Naive thymus-derived CD8-positive, alpha-beta T cell (primary cell): Measurements from ENCODE around the gene IGF2R. TPM values are rescaled to one million over a fixed set of nuclear protein-coding genes. Genes with fewer than 3 reads are reported as not detected.
A peak's percentile ranks its signal among the peaks of the same experiment; 100 is the strongest.
"Not testable (repeated sequence)": the region's sequence is repeated elsewhere in the genome, so short reads cannot be mapped to it uniquely, and the experiment has no call there.

Source experiments
- ATAC-seq, 2 donors: fragments of 150-1000 bp; cut with Tn5 transposase in 1 of 2; sonication (Bioruptor Pico), chemical (Tn5 transposase) in 1 of 2; 1 replicate in 1 of 2; 2 replicates in 1 of 2; pipeline ENCODE4 v1.10.0; 2021; ENCODE audit warnings: mild to moderate bottlenecking in 2 of 2, moderate library complexity in 2 of 2
- POLR2A ChIA-PET: fragments of 350-600 bp; sonication (Branson Sonifier 250); formaldehyde crosslinking; loops from one replicate; lab custom pipeline; 2021; ENCODE audit warnings: antibody characterized with exemption; lab: Charles Lee
- DNase-seq, 10 donors: peaks; one replicate each; pipeline versions ENCODE4 v3.0.0 to v3.0.0-alpha.2; 2020 to 2022
- H3K27ac Mint-ChIP-seq, 10 donors: one replicate each; pipeline ENCODE4 v1.8.0; 2020 to 2022; ENCODE audit warnings: mild to moderate bottlenecking in 10 of 10, mixed read lengths in 10 of 10, moderate library complexity in 4 of 10, inconsistent platforms in 1 of 10
- H3K27me3 Mint-ChIP-seq, 5 donors: one replicate each; pipeline ENCODE4 v1.8.0; 2021 to 2022; ENCODE audit warnings: mixed read lengths in 5 of 5
- H3K36me3 Mint-ChIP-seq, 3 donors: one replicate each; pipeline ENCODE4 v1.8.0; 2020 to 2022; ENCODE audit warnings: mixed read lengths in 3 of 3, mild to moderate bottlenecking in 2 of 3, inconsistent platforms in 1 of 3
- H3K4me1 Mint-ChIP-seq, 4 donors: one replicate each; pipeline ENCODE4 v1.8.0; 2021 to 2022; ENCODE audit warnings: mixed read lengths in 4 of 4
- H3K4me3 Mint-ChIP-seq, 10 donors: one replicate each; pipeline ENCODE4 v1.8.0; 2020 to 2022; ENCODE audit warnings: mild to moderate bottlenecking in 10 of 10, mixed read lengths in 10 of 10, moderate library complexity in 6 of 10, inconsistent platforms in 1 of 10
- H3K9me3 Mint-ChIP-seq, 9 donors: one replicate each; pipeline ENCODE4 v1.8.0; 2020 to 2022; ENCODE audit warnings: mixed read lengths in 9 of 9, mild to moderate bottlenecking in 3 of 9, inconsistent platforms in 1 of 9, moderate library complexity in 1 of 9
- polyA plus RNA-seq, 3 donors: library from polyadenylated mRNA; unstranded; fragments of 300-500 nt; fragmentation: Illumina TruSeq; gene quantifications; one replicate each; pipeline ENCODE4 v1.2.3, GENCODE V29; 2021
- total RNA-seq, 8 experiments: library from RNA in 2 of 8; stranded (reverse) in 2 of 8; gene quantifications; one replicate each; pipeline ENCODE4 v1.2.3 and lab custom pipeline; 2021 to 2026

IGF2R gene
- total and polyA plus RNA-seq, 5 experiments from 2014 or later: 9.1 to 69.7 (median 19.3) TPM

DNA sequence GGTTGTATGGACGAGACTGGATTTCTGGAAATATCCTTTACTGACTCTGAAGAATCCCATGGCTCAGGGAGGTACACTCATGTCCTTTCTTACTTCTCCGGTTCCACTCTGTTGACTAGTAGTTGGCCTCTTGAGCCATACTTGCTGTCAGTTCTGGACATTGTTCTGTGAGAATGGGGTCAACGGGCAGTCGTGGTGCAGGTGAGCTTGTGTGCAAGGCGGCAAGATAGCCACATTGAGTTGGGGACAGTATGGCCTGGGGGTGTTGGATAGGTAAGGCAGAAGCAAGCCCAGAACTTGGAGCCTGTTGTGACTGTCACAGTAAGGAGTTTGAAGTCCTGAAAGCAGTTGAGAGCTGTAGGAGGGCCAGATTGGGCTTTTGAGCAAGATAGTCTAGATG is 139.2 kb downstream of the IGF2R start:
- Mint-ChIP-seq H3K4me1 (peaks cover 8 to 30% (median 18%) of the 10 kb centered on the region in 4 donors), H3K9me3 (no peaks in the 10 kb centered on the region), H3K27ac (peak overlapping the region in 5 of 10 donors; percentile 3 to 90 (median 37)), H3K27me3 (no peaks in the 10 kb centered on the region), H3K36me3 (peaks cover 0 to 46% (median 16%) of the 10 kb centered on the region in 3 donors), H3K4me3 (no peak overlapping the region)
- no peak for DNase-seq
- ATAC-seq: no peak
- POLR2A ChIA-PET: no interaction called here

DNA sequence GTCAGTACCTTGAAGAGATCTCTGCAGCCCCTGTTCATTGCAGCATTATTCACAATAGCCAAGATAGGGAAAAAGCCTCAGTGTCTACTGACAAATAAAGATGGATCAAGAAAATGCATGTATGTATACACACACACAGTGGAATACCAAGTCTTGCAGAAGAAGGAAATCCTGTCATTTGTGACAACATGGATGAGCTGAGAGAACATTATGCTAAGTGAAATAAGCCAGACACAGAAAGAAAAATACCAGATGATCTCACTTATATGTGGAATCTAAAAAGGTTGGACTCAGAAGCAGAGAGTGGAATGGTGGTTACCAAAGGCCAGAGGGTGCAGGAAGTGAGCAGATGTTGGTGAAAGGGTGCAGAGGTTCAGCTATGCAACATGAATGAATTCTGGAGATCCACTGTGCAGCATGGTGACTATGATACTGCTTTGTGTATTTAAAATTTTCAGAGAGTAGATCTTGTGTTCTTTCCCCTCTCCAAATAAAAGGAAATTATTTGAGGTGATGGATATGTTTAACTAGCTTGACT is 141.8 kb downstream of the IGF2R start:
- Mint-ChIP-seq H3K27ac (peak overlapping the region in 3 of 10 donors; percentile 3 to 79 (median 24)), H3K9me3 (no peaks in the 10 kb centered on the region), H3K36me3 (peaks cover 0 to 24% (median 3%) of the 10 kb centered on the region in 3 donors), H3K27me3 (no peaks in the 10 kb centered on the region), H3K4me1 (peaks cover 8 to 30% (median 18%) of the 10 kb centered on the region in 4 donors), H3K4me3 (no peak overlapping the region)
- ATAC-seq: no peak
- no peak for DNase-seq
- POLR2A ChIA-PET: no interaction called here

DNA sequence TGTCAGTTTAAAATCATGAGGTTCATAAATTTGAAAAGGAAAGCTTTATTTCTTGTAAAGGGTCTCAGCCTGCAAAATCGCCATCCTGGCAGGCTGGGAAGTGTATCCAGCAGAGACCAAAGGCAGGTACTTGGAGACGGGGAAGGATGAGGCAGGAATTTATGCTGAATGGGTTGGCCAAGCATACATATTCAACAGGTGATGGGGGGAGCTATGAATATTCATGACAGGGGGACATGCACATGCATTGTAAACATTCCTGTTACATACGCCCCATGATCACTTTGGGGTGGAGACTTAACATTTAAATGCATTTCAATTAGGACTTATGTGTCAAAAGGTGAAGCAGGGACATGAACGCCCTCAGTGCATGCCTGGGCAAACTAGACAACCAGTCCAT is 142.9 kb downstream of the IGF2R start:
- Mint-ChIP-seq H3K27ac (peak overlapping the region in 1 of 10 donors; percentile 73), H3K4me3 (no peak overlapping the region), H3K36me3 (peaks cover 0 to 15% (median 3%) of the 10 kb centered on the region in 3 donors), H3K27me3 (no peaks in the 10 kb centered on the region), H3K9me3 (no peaks in the 10 kb centered on the region), H3K4me1 (peaks cover 8 to 30% (median 17%) of the 10 kb centered on the region in 4 donors)
- ATAC-seq: no peak
- DNase-seq: no peak
- POLR2A ChIA-PET: interaction anchor here (0.6 kb wide), 1 partner anchor 391 kb away, joined by 4 read pairs; no protein-coding TSS in a partner anchor

DNA sequence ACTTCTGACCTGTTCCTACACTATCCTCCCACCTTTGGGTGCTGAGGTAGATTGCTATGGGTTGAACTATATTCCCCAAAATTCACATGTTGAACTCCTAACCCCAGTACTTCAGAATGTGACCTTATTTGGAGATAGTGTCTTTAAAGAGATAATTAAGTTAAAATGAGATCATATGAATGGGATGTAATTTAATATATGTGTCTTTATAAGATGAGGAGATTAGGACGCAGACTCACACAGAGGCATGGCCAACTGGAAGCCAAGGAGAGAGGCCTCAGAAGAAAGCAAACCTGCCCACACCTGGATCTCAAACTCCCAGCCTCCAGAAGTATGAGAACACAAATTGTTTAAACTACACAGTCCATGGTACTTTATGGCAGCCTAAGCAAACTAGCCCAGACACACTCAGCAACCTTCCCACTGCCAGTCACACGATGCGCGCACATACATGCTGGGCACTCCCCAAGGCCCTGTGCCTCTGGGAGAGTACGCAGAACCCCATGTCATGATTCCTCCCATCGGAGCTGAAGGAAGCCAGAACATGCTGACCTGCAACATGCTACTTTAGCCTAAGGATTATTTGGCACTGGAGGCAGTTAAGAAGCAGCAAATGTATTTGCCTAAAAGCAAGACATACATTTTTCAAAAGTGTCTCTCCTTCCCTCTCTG is 143.9 kb downstream of the IGF2R start:
- no peak overlapping the region for H3K4me3 Mint-ChIP-seq
- H3K9me3 Mint-ChIP-seq: peaks cover 0 to 1% (median 0%) of the 10 kb centered on the region in 9 donors
- H3K27ac Mint-ChIP-seq: no peak overlapping the region
- DNase-seq: no peak
- no peak for ATAC-seq
- peaks cover 0 to 10% (median 9%) of the 10 kb centered on the region in 3 donors for H3K36me3 Mint-ChIP-seq
- no peaks in the 10 kb centered on the region for H3K27me3 Mint-ChIP-seq
- peaks cover 6 to 30% (median 17%) of the 10 kb centered on the region in 4 donors for H3K4me1 Mint-ChIP-seq
- POLR2A ChIA-PET: no interaction called here

DNA sequence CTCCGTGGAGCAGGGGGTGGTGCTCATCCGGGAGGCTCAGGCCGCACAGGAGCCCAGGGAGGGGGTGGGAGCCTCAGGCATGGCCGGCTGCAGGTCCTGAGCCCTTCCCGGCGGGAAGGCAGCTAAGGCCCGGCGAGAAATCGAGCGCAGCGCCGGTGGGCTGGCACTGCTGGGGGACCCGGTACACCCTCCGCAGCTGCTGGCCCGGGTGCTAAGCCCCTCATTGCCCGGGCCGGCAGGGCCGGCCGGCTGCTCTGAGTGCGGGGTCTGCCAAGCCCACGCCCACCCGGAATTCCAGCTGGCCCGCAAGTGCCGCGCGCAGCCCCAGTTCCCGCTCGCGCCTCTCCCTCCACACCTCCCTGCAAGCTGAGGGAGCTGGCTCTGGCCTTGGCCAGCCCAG is 145.7 kb downstream of the IGF2R start:
- peaks cover 5 to 21% (median 10%) of the 10 kb centered on the region in 3 donors for H3K36me3 Mint-ChIP-seq
- POLR2A ChIA-PET, ATAC-seq, H3K4me3 Mint-ChIP-seq, H3K9me3 Mint-ChIP-seq, DNase-seq, H3K27ac Mint-ChIP-seq, H3K27me3 Mint-ChIP-seq: not testable (repeated sequence)
- H3K4me1 Mint-ChIP-seq: peaks cover 0 to 14% (median 7%) of the 10 kb centered on the region in 4 donors

DNA sequence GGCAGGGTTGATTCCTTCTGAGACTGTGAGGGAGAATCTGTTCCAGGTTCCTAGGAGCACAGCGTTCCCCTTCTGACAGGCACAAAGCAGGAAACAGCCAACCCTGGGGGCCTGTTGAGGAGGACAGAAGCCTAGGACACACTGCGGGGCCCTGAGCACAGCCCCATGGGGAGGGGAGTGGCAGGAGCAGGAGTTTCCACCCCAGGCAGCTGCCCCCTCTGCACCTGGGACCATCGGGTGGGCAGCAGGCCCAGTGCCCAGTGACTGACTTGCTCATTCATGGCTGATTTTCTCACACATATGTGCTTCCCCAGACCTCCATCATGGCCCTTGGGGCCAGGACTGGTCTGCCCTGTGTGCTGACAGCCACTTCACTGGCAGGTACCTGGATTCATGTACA is 146.5 kb downstream of the IGF2R start:
- POLR2A ChIA-PET: no interaction called here
- peaks cover 0 to 2% (median 0%) of the 10 kb centered on the region in 9 donors for H3K9me3 Mint-ChIP-seq
- no peaks in the 10 kb centered on the region for H3K27me3 Mint-ChIP-seq
- no peak overlapping the region for H3K4me3 Mint-ChIP-seq
- no peak overlapping the region for H3K27ac Mint-ChIP-seq
- DNase-seq: no peak
- ATAC-seq: no peak
- peaks cover 0 to 8% (median 5%) of the 10 kb centered on the region in 4 donors for H3K4me1 Mint-ChIP-seq
- peaks cover 6 to 22% (median 10%) of the 10 kb centered on the region in 3 donors for H3K36me3 Mint-ChIP-seq

DNA sequence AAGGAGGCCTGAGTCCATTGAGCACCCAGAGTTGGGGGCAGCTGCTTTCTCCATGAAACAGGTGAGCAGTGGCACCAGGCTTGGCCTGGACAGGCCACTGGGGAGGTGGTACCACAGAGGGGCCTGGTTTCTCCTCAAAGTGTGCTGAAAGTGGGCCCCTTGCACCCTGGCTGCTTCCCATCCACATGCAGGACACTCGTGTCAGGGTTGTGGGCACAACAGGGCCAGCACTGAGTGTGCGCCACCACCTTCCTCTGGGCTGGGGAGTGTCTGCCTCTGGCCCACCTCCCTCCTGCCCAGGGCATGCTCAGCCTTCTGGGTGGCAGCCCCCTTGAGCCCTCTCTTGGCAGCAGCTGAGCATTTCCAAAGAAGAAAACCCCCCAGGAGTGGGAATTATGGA is 147.5 kb downstream of the IGF2R start:
- no peak overlapping the region for H3K4me3 Mint-ChIP-seq
- POLR2A ChIA-PET: no interaction called here
- ATAC-seq: no peak
- H3K36me3 Mint-ChIP-seq: peaks cover 6 to 22% (median 10%) of the 10 kb centered on the region in 3 donors
- no peaks in the 10 kb centered on the region for H3K27me3 Mint-ChIP-seq
- H3K9me3 Mint-ChIP-seq: peaks cover 0 to 2% (median 0%) of the 10 kb centered on the region in 9 donors
- DNase-seq: no peak
- H3K27ac Mint-ChIP-seq: no peak overlapping the region
- no peaks in the 10 kb centered on the region for H3K4me1 Mint-ChIP-seq

DNA sequence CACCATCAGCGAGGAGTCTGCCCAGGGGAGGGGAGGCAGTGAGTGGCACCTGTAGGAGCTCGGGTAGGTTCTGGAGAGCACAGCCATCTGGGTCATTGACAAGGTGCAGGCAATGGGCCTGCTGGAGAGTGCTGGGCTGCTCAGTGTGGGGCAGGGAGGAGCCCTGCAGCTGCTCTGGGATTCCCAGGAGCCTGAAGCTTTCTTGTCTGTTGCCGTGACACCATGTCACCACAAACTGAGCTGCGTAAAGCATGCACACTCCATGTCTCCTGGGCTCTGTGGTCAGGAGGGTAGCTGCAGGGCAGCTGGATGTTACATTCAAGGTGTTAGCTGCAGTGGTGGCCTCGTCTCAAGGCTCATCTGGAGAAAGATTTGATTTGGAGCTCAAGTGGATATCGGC is 148.3 kb downstream of the IGF2R start:
- DNase-seq: no peak
- Mint-ChIP-seq H3K27ac (no peak overlapping the region), H3K27me3 (no peaks in the 10 kb centered on the region), H3K4me3 (no peak overlapping the region), H3K9me3 (peaks cover 0 to 2% (median 0%) of the 10 kb centered on the region in 9 donors), H3K4me1 (no peaks in the 10 kb centered on the region), H3K36me3 (peaks cover 6 to 22% (median 10%) of the 10 kb centered on the region in 3 donors)
- POLR2A ChIA-PET: no interaction called here
- no peak for ATAC-seq

DNA sequence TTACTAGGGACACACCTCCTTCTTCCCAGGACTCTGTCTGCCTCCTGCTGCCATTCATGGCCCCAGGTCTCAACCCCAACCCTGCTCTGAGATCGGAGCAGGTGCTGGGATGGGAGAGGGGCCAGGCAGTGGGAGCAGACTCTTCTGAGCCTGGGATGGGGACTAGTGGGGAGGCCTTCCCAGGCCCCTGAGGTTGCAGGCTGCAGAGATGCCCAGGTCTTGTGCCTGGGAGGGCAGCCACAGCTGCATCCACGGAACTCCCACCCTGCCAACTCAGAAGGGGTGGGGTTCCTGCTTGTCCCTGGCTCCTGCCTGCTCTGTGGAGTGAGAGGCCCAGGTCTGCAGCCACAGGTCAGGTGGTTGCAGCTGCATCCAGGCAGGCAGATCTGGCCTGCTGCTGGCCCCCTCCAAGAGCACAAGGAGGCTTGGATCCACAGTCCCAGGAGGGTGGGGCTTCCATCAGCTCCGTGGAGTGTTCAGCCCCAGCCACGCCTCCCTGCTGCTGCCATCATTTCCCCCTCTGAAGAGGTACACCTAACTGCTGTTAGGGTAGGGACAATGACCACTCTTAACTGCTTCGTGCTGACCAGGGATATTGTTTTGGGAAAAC is 149.8 kb downstream of the IGF2R start:
- POLR2A ChIA-PET: no interaction called here
- ATAC-seq (no peak), DNase-seq (no peak)
- Mint-ChIP-seq H3K27me3 (peaks cover 0 to 6% (median 0%) of the 10 kb centered on the region in 5 donors), H3K27ac (no peak overlapping the region), H3K4me1 (no peaks in the 10 kb centered on the region), H3K36me3 (peaks cover 3 to 21% (median 6%) of the 10 kb centered on the region in 3 donors), H3K4me3 (no peak overlapping the region), H3K9me3 (peaks cover 0 to 2% (median 0%) of the 10 kb centered on the region in 9 donors)

DNA sequence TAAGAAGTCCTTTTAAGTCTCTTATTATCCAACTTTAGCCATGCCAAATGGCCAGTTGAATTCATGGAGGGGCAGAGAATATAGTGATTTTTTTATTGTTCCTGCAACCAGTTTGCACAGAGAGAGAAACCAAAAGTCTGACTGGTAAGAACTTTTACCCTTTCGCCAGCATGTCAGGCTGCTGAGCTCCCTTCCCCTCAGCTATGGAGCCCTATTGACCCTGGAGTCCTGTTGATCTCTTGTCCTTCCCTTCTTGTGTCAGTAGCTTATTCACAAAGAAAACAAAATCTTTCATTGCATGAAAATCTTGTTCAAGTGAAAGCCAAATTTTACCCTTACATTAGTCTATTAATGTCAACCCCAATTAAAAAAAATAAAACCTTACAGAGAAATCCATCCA is 151.2 kb downstream of the IGF2R start:
- POLR2A ChIA-PET: no interaction called here
- no peak for ATAC-seq

DNA sequence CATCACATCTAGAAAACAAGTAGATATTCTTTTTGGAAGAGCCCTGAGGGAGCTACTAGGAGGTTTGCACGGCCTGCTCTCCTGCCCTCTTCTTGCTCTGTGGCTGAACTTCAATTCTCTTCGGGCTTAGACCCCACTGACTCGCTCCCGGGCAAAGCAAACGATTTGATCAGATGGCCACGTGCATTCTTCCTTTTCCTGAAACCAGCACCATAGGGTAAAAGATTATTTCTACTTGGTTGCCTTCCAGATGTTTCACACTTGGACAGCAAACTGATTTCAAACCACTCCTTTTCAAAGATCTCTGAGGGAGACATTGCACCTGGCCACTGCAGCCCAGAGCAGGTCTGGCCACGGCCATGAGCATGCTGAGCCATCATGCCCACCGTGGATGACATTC is 152.7 kb downstream of the IGF2R start, which contains the start of gene SLC22A1:
SLC22A1 (plus strand) TSS at position 258 of the 400 bp plus-strand sequence; CDS start at position 379, 121 bp downstream.
- POLR2A ChIA-PET: no interaction called here
- Mint-ChIP-seq H3K4me1 (peaks cover 0 to 2% (median 0%) of the 10 kb centered on the region in 4 donors), H3K27me3 (peaks cover 0 to 8% (median 0%) of the 10 kb centered on the region in 5 donors), H3K9me3 (peaks cover 0 to 4% (median 0%) of the 10 kb centered on the region in 9 donors), H3K36me3 (peaks cover 3 to 26% (median 6%) of the 10 kb centered on the region in 3 donors), H3K4me3 (no peak within 1 kb of the TSS), H3K27ac (peak within 1 kb of the TSS in 1 of 10 donors; percentile 27)
- ATAC-seq (no peak), DNase-seq (no peak)

More for the DNA sequence above, 151.2 kb downstream of the IGF2R start:
- Mint-ChIP-seq H3K4me3 (no peak overlapping the region), H3K27ac (no peak overlapping the region), H3K27me3 (peaks cover 0 to 8% (median 0%) of the 10 kb centered on the region in 5 donors), H3K9me3 (peaks cover 0 to 4% (median 0%) of the 10 kb centered on the region in 9 donors), H3K36me3 (peaks cover 3 to 25% (median 6%) of the 10 kb centered on the region in 3 donors), H3K4me1 (peaks cover 0 to 2% (median 0%) of the 10 kb centered on the region in 4 donors)
- no peak for DNase-seq

DNA sequence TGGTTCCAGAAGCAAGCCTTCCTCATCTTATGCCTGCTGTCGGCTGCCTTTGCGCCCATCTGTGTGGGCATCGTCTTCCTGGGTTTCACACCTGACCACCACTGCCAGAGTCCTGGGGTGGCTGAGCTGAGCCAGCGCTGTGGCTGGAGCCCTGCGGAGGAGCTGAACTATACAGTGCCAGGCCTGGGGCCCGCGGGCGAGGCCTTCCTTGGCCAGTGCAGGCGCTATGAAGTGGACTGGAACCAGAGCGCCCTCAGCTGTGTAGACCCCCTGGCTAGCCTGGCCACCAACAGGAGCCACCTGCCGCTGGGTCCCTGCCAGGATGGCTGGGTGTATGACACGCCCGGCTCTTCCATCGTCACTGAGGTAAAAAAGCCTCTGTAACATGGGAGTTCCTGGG is 153.1 kb downstream of the IGF2R start:
- peaks cover 2 to 26% (median 6%) of the 10 kb centered on the region in 3 donors for H3K36me3 Mint-ChIP-seq
- H3K27me3 Mint-ChIP-seq: peaks cover 0 to 8% (median 0%) of the 10 kb centered on the region in 5 donors
- DNase-seq (no peak), ATAC-seq (no peak)
- H3K4me1 Mint-ChIP-seq: peaks cover 0 to 2% (median 0%) of the 10 kb centered on the region in 4 donors
- H3K4me3 Mint-ChIP-seq: no peak overlapping the region
- H3K9me3 Mint-ChIP-seq: peaks cover 0 to 4% (median 0%) of the 10 kb centered on the region in 9 donors
- POLR2A ChIA-PET: no interaction called here
- H3K27ac Mint-ChIP-seq: no peak overlapping the region
